SHP77 treated with DMSO at 0.1 percent for 48 hours (cell line): ENCODE measurements around the gene CCSER2.
"Not testable (repeated sequence)": the region's sequence is repeated elsewhere in the genome, so short reads cannot be mapped to it uniquely, and the experiment has no call there.

Experiments used
- DNase-seq: peaks from one replicate; lab custom pipeline; 2025; lab: John Stamatoyannopoulos, UW

Gene CCSER2

DNA sequence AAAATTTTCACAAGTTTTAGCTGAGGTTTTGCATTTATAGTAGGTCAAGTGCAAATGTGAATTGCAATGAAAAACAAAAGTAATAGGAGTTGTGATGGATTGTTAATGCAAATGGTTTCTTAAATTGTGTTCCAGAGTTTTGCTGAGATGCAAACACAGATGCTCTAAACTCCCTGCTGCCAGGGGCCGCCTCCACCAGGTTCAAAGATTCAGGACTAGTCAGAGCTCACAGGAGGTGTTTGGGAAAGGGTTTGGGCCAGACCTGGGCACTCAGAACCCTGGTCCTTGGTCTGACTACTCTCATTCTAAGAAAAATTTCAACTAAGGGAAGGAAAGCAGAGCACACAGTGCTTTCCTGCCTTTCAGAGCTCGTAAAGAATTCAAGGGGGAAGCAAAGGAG lies 193.1 kb downstream of the CCSER2 start:
- no peak for DNase-seq

DNA sequence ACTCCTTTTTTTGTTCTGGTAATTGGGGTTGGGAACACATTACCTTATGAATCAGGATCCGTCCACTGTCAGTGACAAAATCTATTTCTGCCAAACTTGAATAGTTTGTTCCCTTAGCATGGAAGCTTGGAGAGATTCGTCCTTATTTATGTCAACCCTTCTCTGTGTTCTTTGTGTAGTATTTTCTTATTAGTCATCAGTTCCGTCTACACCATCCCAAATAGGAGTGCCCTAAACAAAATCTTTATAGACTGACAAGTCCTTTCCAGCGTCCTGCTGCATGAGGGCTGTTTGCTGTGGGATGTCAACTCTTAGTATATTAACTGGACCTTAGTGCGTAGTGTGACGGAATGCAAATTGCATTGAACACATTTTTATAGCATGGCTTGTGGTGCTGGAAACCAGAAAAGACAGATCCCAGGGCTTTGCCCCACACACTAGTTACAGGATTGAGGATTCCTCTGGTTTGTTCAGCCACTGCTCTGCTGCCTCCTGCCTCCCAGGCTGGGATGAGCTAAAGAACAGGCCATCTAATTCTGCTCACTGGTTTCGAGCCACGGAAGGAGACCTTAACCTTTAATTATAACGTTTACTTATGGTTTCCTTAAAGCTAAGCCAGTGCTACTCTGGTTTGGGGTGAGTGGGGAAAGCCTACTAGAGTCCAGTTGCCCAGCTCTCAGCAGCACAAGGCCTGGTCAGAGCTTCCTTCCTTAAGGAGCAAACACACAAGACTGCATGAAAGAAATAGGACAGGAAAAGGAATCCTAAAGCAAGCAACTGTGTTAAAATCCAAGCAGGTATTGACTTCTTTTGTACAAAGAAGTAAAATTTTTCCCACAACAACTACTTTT lies 194.4 kb downstream of the CCSER2 start:
- no peak for DNase-seq

DNA sequence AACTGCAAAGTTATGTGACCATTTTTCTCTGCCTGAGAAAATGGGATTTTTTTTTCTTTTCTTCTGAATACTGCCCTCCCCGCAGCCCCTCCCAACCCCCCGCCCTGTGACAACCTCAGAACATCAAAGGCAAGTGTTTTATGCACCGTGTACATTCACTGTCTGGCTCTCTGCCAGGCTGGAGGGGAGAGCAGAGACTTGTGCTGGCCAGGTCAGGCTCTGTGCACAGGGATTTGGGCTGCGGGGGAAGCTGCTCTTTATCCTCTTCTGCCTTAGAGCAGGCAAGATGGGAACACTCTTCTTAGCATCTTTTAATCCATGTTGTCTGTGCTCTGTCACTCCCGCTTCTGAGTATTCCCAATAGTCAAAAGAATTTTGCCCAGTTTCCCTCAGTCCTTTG lies 195.1 kb downstream of the CCSER2 start:
- no peak for DNase-seq

DNA sequence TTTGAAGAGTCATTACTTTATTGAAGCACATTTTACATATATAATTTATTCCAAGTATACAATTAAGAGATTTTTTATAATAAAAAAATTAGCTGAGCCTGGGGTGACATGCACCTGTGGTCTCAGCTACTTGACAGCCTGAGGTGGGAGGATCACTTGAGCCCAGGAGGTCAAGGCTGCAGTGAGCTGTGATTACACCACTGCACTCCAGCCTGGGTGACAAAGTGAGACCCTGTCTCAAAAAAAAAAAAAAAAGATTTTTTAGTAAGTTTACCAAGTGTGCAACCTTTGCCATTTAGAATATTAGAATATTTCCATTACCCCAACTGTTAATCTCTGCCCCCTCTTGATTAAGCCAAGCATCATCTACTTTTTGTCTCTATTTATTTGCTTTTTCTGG lies 196.0 kb downstream of the CCSER2 start:
- DNase-seq: no peak

DNA sequence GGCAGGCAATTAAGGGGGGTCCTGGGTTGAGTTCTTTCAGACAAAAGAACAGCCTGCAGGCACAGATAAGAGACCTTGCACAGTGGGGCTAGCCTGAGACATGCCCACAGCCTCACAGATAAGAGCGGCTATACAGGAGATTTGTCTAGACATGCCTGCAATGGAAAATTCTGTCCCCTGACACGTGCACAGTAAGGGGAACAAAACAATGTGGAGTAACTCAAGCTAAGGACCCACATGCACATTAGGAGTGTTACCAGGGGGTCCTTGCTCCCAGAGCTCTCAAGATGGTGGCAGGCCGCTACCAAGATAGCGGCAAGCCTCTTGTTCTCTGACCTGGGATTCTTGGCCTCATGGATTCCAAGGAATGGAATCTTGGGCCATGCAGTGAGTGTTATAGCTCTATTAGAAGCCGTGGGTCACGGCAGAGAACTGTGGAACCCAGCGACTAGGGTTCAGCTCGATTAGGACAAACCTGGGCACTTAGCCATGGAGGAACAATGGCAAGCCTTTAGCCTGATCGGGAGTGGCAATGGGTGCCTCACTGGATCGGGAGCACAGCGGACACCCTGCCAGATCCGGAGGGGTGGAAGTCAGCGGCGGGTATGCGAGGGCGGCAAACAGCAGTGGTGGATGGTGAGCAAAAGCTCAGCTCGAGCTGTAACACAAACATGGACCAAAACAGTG lies 196.9 kb downstream of the CCSER2 start:
- DNase-seq: no peak

DNA sequence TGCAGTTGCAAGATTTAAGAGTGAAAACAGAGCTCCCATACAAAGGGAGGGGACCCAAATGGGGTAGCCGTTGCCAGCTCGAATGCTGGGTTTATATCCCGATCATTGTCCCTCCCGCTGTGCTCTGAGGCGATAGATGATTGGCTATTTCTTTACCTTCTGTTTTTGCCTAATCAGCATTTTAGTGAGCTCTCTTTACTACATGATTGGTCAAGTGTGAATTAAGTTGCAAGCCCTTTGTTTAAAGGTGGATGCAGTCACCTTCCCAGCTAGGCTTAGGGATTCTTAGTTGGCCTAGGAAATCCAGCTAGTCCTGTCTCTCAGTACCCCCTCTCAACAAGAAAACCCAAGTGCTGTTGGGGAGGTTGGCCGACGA lies 197.4 kb downstream of the CCSER2 start:
- DNase-seq: not testable (repeated sequence)

DNA sequence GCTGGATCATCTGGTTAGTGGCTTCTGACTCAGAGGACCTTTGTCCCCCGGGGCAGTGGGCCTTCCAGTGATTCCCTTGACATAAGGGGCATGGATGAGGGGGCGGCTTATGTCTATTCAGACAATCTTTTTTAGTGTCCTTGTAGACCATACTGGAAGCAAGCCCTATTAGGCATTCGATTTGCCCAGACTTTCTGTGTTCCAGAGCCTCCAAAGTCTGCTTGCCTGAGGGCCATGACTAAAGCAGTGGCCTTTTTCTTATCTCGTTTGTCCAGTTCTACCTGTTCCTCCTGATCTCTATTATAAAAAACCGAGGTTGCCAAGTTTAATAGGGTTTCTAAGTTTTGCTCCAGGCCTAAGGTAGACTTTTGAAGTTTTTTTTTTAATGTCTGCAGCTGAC lies 199.0 kb downstream of the CCSER2 start:
- DNase-seq: not testable (repeated sequence)

DNA sequence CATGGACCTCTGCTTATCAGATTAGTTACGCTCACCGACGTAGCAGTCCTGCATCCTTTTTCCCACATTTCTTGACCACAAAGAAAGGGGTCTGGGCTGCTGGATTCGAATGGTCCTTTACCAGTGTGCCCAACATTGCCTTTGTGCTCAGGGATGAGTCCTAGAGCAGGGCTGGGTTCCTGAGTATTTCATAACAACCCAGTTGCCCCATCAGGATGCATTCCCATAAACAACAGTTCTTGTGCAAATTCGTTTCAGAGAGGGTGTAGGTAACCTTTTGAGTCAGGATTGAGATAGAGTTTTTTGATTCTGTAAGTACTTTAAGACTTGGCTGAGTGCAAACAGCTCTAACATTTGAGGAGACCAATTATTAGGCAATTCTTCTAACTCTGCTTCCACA lies 200.1 kb downstream of the CCSER2 start:
- DNase-seq: not testable (repeated sequence)

DNA sequence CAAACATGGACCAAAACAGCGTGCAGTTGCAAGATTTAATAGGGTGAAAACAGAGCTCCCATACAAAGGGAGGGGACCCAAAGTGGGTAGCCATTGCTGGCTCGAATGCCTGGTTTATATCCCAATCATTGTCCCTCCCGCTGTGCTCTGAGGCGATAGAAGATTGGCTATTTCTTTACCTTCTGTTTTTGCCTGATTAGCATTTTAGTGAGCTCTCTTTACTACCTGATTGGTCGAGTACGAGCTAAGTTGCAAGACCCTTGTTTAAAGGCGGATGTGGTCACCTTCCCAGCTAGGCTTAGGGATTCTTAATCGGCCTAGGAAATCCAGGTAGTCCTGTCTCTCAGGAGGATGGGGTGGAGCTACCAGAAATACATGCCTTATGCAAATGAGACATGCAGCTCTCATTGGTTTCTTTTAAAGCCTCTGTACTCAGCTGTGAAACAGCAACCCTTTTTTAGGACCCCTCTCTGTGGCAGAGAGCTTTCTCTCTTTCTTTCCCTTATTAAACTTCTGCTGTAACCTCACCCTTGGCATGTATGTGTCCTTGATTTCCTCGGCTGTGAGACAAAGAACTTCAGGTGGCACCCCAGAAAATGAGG lies 202.4 kb downstream of the CCSER2 start:
- no peak for DNase-seq

DNA sequence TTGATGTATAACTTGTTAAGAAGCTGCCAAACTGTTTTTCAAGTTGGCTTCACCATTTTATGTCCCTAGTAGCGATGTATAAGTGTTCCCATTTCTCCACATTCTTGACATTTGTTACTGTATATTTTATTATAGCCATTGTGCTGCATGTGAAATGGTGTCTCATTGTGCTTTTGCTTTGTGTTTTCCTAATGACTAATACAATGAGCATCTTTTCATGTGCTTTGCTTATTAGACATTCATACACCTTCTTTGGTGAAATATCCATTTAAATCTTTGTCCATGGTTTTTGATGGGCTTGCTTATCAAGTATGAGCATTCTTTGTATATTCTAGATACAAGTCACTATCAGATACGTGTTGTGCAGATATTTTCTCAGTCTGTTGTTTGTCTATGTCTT lies 203.0 kb downstream of the CCSER2 start:
- no peak for DNase-seq

DNA sequence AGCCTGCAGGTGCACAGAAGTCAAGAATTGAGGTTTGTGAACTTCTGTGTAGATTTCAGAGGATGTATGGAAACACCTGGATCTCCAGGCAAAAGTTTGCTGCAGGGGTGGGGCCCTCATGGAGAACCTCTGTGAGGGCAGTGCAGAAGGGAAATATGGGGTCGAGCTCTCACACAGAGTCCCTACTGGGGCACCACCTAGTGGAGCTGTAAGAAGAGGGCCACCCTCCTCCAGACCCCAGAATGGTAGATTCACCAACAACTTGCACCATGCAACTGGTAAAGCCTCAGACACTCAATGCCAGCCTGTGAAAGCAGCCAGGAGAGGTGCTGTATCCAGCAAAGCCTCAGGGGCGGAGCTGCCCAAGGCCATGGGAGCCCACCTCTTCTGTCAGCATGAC lies 205.8 kb downstream of the CCSER2 start:
- DNase-seq: no peak

DNA sequence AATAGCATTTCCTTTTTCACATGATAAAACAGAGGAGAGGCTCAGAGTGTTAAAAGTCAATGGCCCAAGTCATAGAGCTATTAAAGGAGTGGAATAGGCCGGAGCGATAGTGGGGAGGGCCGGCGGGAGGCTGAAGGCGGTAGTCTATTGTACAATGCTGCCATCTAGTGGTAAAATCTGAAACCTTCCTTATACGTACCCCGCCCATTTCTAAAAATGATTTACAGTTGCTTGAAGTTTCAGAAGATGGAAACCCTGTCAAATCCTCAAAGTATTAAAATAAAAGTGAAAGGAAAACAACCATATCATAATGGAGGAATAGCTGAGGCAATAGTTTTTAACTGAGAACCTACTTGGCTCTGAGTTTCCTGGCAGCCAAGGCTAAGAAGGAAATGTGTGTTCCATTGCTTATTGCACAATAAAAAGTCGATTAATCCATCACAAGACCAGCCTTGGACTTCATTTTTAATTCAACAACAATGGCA lies 209.1 kb downstream of the CCSER2 start:
- DNase-seq: no peak

DNA sequence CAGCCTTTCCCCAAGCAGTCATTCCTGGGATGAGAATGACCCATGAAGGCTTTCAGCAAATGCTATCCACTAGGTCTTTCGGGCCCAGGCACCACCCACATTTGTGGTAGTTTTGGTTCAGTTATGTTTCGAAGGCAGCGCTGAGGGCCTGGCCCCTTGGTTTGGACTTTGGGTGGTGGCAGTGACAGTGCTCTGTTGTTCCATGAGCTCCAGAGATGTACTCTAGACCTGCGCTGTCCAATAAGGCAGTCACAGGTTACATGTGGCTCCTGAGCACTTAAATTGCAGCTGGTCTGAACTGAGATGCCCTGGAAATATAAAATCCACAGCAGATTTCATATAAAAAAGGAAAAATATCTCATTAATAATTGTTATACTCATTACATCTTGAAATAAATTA lies 209.6 kb downstream of the CCSER2 start:
- DNase-seq: no peak

DNA sequence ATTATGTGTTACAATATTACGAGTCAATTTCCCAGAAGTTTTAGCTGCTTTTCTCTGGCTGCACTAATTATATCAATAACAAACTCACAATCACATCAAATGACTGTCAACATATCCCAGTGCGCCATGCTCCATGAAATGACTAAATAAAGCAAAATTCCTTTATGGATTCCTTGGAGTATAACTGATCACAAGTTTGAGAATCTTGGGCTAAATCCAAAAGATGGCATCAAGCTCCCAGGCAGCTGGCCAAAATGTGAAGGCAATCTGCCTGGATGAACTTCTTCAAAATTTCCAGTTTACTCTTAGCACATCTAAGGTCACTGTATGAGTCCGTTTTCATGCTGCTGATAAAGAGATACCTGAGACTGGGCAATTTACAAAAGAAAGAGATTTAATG lies 210.8 kb downstream of the CCSER2 start:
- no peak for DNase-seq

DNA sequence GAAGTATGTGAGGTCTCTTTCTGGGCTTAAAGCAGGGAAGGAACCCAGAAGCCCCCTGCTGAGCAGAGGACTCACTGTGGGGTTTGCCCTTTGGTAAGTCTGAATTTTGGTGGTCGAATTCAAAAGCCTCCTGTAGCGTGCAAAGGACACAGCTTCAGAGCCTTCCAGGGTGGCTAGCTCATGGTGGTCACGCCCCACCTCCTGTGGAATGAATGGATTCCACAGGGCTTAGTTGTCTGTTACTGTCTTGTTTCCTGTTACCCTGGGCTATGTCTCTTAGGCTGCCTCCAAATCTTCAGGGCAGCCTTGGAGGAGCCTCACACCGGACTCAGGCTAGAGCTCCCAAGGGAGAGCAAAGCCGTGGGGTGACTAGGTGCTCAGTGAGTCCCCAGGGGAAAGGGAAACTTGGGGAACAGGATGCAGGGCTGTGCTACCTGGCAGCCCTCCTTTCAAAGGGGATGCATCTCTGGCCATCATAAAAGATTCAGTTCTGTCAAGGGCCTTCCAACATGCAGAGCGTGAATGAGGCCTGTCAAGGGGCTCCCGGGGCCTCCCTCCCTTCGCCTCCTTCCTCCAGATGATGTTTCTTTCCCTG lies 211.7 kb downstream of the CCSER2 start:
- no peak for DNase-seq

DNA sequence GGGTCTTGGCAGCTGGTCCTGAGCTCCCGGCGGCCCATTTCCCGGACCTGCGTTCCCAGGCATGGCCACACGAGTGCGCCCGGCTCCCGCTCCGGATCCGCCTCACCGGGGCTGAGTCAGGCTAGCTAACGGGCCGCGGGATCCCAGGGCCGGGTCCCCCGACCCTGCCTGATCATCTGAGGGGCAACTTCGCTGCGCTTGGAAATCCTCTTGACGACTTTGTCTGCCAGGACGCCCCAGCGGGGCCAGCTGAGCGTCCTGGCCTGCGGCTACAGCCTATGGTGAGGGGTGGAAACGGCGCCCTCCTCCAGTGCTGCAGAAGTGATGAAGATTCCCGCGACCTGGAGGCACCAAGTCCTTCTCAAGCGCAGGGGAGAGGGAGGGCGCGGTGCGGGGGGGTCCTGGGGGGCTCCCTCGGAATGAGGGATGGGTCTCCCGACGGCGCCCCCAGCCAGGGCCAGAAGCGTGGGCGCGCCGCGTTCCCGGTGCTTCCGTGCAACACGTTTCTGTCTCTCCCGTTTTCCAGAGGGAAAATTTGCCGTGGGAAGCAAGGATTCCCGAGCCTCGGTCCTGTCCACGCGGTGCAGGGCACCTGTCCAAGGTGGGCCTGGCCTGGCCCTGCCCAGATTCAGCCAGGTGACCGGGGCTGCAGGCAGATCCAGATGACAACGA lies 212.4 kb downstream of the CCSER2 start:
- DNase-seq: no peak

DNA sequence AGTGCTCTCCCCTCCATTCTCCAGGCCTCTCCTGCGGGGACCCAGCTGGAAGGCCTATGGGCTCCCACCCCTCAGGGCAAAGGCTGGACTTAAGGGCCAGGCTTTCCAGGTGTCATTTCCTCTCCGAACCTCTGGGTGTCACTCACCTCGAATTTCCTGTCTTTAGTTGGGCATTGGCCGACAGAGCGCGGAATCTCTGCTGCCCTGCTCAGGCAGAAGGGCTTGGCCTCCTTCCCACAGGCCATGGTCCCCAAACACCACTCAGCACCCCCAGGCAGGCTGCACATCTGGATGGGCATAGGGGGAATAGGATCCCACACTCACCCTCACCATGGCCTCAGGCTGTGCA lies 212.9 kb downstream of the CCSER2 start:
- no peak for DNase-seq

DNA sequence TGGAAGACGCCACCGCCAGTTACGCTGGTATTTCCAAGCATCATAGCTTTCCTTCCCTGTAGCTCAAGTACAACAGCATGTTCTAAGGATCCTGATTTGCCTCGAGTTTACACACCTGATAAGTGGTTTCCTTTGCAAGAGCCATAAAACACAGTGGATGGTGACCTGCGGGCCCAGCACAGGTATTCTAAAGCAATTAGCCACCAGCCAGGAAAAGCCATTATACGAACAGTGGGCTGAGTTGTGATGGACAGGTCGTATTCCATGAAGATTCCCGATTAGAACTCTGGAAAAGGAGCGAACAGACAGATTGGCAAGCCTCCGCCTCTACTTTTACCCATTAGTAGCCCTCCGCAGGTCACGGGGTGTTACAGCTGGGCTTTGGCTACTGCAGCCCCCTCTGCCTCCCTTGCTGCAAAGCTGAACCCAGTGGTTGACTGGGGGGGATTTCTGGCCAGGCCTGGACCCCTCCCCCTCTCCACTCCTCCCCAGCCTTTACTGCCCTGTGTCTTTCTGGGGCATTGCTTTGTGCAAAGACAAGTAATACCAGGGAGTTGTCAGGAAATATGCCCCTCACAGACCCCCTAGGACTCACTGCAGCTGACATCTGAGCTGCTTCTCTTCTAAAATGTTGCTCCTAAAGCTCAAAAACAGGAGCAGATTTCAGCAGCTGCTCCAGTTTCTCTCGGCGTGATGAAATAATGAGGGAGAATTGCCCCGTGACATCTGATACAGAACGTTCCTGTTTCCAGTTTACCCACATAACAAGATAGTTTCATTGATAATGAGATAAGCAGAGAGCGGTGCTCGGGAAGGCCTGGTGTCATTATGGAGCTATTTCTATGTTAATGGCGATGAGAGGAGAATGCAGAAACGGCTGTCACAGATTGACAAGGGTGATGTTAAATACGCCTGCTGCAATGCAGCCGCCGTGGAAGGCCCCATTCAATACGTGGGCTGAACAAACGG lies 214.4 kb downstream of the CCSER2 start:
- no peak for DNase-seq

DNA sequence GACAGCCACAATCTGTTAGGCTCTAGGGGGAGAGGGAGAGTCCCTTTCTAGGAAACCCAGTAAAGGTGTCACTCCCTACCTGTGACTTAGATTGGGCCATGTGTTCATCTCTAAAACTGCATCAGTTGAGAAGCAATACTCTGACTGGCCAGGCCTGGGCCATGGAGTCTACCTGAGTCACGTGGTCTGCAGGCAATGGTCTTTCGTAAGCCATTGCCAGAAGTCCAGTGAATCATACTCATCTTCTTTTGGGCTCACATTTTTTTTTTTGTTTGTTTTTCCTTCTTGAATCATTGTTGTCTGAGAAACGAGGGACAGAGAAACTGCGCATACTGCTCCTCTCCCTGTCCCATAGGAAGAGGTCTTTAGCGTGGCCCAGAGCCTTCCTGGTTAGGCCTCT lies 215.6 kb downstream of the CCSER2 start:
- DNase-seq: no peak

DNA sequence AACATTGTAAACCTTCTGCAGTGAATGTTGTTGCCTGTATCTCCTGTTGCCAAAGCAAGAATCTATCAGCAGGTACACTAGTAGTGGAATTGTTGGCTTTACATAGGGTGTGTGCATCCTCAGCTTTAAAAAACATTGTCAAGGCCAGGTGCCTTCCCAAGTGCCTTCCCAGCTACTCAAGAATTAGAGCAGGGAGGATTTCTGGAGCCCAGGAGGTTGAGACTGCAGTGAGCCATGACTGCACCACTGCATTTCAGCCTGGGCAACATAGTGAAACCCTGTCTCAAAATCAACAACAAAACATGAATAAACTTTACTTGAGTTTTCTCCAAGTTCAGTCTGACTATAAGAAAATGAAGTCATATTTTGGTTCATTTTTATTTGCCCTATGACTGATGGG lies 217.3 kb downstream of the CCSER2 start:
- no peak for DNase-seq

DNA sequence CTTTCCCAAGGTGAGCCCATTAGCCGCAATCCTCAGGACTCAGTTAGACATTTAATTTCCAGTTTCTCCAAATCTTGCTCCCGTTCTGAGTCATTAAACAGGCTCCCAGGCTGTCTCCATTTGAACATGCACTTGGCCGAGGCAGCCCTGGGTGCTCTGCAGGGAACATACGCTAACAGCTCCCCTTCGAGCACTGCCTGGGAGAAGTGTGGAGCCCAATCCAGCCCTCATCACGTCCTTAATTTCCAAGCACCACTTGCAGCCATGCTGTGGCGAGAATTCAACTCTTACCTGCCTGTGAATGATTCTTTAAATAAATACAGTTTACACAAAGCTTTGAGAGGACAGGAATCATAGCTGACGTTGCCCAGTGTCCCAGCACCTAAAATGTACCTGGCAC lies 218.2 kb downstream of the CCSER2 start:
- no peak for DNase-seq
